Neural cell (in vitro differentiated cells): Measurements from ENCODE around the gene LDLRAD4.

Source experiments
- EP300 ChIP-seq: fragments of 450-650 bp; conservative IDR thresholded peaks from 2 replicates; pipeline ENCODE4 v1.6.1; 2014; ENCODE audit warnings: antibody characterized with exemption, mild to moderate bottlenecking, moderate library complexity; ENCODE audit not compliant: poor library complexity, severe bottlenecking
- EZH2 ChIP-seq: fragments of 200-600, 300-800 bp; shearing (Covaris generic), sonication (generic); IDR thresholded peaks from 2 replicates; pipeline ENCODE4 v1.6.1; 2014; ENCODE audit warnings: antibody characterized with exemption, low read length, borderline replicate concordance, mild to moderate bottlenecking; ENCODE audit not compliant: insufficient read depth, poor library complexity, severe bottlenecking

DNA sequence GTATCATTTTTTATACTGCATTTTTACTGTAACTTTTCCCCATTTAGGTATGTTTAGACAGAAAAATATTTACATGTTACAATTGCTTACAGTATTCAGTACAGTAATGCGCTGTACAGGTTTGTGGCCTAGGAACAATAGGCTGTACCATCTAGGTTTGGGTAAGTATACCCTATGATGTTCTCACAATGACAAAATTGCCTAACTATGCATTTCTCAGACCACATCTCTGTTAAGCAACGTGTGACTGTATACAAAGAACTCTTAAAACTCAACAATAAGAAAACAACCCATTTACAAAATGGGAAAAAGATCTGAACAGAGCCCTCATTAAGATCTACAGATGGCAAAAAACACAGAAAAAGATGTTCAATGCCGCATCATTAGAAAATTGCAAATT is 478.4 kb downstream of the LDLRAD4 start:
- TF ChIP-seq EP300 (no peak), EZH2 (no peak)
